CD4-positive, alpha-beta T cell (primary cell): Measurements from ENCODE around the gene ZNF263. TPM values are rescaled to one million over a fixed set of nuclear protein-coding genes. Genes with fewer than 3 reads are reported as not detected.

Source experiments
- ATAC-seq: fragments of 200-7000 bp; cut with Tn5 transposase; one replicate; pipeline ENCODE4 v1.10.0; 2022; ENCODE audit warnings: mild to moderate bottlenecking; ENCODE audit not compliant: poor library complexity
- CTCF ChIA-PET: fragments of 350-600 bp; sonication (Branson Sonifier 250); formaldehyde crosslinking; loops from one replicate; lab custom pipeline; 2021; ENCODE audit warnings: antibody characterized with exemption, inconsistent platforms; lab: Charles Lee
- POLR2A ChIA-PET: fragments of 350-600 bp; sonication (Branson Sonifier 250); formaldehyde crosslinking; loops from one replicate; lab custom pipeline; 2021; ENCODE audit warnings: antibody characterized with exemption, inconsistent platforms; lab: Charles Lee
- DNase-seq, 14 experiments: peaks; one replicate each; pipeline ENCODE4 v3.0.0-alpha.2; 2013 to 2020; ENCODE audit warnings: mixed read lengths in 2 of 14
- H3K27ac ChIP-seq, 2 donors: one replicate each; pipeline versions ENCODE4 v1.5.1 to v1.7.0; 2013; ENCODE audit warnings: low read length in 2 of 2, low read depth in 1 of 2, mild to moderate bottlenecking in 1 of 2
- H3K27me3 ChIP-seq, 2 experiments: 1 replicate in 1 of 2; 2 replicates in 1 of 2; pipeline versions ENCODE4 v1.6.1 to v1.7.0; 2013; ENCODE audit warnings: low read length in 2 of 2, control low read depth in 1 of 2, mild to moderate bottlenecking in 1 of 2, moderate library complexity in 1 of 2; ENCODE audit not compliant: insufficient read depth in 2 of 2, control insufficient read depth in 1 of 2
- H3K36me3 ChIP-seq: one replicate; pipeline ENCODE4 v1.6.1; 2013; ENCODE audit warnings: low read length, control low read depth; ENCODE audit not compliant: insufficient read depth
- H3K4me1 ChIP-seq: one replicate; pipeline ENCODE4 v1.6.1; 2013; ENCODE audit warnings: low read length, control low read depth; ENCODE audit not compliant: insufficient read depth
- H3K4me3 ChIP-seq: one replicate; pipeline ENCODE4 v1.5.1; 2013; ENCODE audit warnings: mild to moderate bottlenecking, low read length, moderate library complexity
- H3K9me3 ChIP-seq, 2 experiments: 1 replicate in 1 of 2; 2 replicates in 1 of 2; pipeline versions ENCODE4 v1.6.1 to v1.7.0; 2013; ENCODE audit warnings: low read length in 2 of 2, mild to moderate bottlenecking in 2 of 2, control low read depth in 1 of 2, moderate library complexity in 1 of 2; ENCODE audit not compliant: control insufficient read depth in 1 of 2, insufficient read depth in 1 of 2
- H3K27ac Mint-ChIP-seq: one replicate; pipeline ENCODE4 v1.8.0; 2020; ENCODE audit warnings: mixed read lengths
- H3K27me3 Mint-ChIP-seq: one replicate; pipeline ENCODE4 v1.8.0; 2021; ENCODE audit warnings: mixed read lengths
- H3K36me3 Mint-ChIP-seq: one replicate; pipeline ENCODE4 v1.8.0; 2021; ENCODE audit warnings: low read depth, mixed read lengths
- H3K4me1 Mint-ChIP-seq: one replicate; pipeline ENCODE4 v1.8.0; 2021; ENCODE audit warnings: low read depth, mixed read lengths
- H3K4me3 Mint-ChIP-seq: one replicate; pipeline ENCODE4 v1.8.0; 2020; ENCODE audit warnings: mild to moderate bottlenecking, mixed read lengths
- H3K9me3 Mint-ChIP-seq: one replicate; pipeline ENCODE4 v1.8.0; 2020; ENCODE audit warnings: mixed read lengths
- CTCF ChIP-seq: fragments of 200-600 bp; IDR thresholded peaks from one replicate; pipeline ENCODE4 v1.8.0; 2022; ENCODE audit warnings: antibody characterized with exemption, mild to moderate bottlenecking
- intact Hi-C, 2 experiments: fragments of 100-400 bp; cut with DNase I in 1 of 2; cut with micrococcal nuclease in 1 of 2; formaldehyde crosslinking; loops; one replicate each; pipeline versions ENCODE4 v1.15.1 to v1.9.0; 2023 to 2025; cut with DNase I, micrococcal nuclease
- total RNA-seq, 174 experiments: library from RNA in 2 of 174; stranded (reverse) in 2 of 174; gene quantifications; one replicate each; pipeline ENCODE4 v1.2.3 and lab custom pipeline; 2021 to 2026

The ZNF263 gene
- total RNA-seq, 2 experiments from 2014 or later = 35.3 to 39.4 TPM

GRCh38 chr16:3243882-3244281 lies 39.4 kb upstream of the ZNF263 start:
- H3K9me3 ChIP-seq = no peaks in the 10 kb centered on the region
- no peak overlapping the region for H3K4me3 Mint-ChIP-seq
- H3K4me1 Mint-ChIP-seq = no peaks in the 10 kb centered on the region
- intact Hi-C loops = loop anchor here in 1 of 2 experiments (2.0 kb wide), 1 partner anchor 13 kb away; the partner anchor contains the start of gene MEFV
- no peak for TF ChIP-seq CTCF
- no peak for DNase-seq
- H3K27me3 ChIP-seq = no peaks in the 10 kb centered on the region
- H3K27ac ChIP-seq = no peak overlapping the region
- CTCF ChIA-PET = no interaction called here
- POLR2A ChIA-PET = no interaction called here
- peaks cover 13% of the 10 kb centered on the region for H3K27me3 Mint-ChIP-seq
- no peaks in the 10 kb centered on the region for H3K36me3 Mint-ChIP-seq
- H3K36me3 ChIP-seq = no peaks in the 10 kb centered on the region
- H3K4me3 ChIP-seq = no peak overlapping the region
- peaks cover 7% of the 10 kb centered on the region for H3K4me1 ChIP-seq
- no peak for ATAC-seq
- no peak overlapping the region for H3K27ac Mint-ChIP-seq
- no peaks in the 10 kb centered on the region for H3K9me3 Mint-ChIP-seq

- ChIA-PET CTCF (no interaction called here), POLR2A (no interaction called here)
- H3K36me3 Mint-ChIP-seq = no peaks in the 10 kb centered on the region
- H3K27ac Mint-ChIP-seq = no peak overlapping the region
- no peak for TF ChIP-seq CTCF
- no peaks in the 10 kb centered on the region for H3K9me3 ChIP-seq
- no peaks in the 10 kb centered on the region for H3K27me3 ChIP-seq
- H3K9me3 Mint-ChIP-seq = no peaks in the 10 kb centered on the region
- intact Hi-C loops = no loop called here
- H3K4me1 ChIP-seq = peaks cover 7% of the 10 kb centered on the region
- no peak for DNase-seq
- peaks cover 7% of the 10 kb centered on the region for H3K27me3 Mint-ChIP-seq
- H3K27ac ChIP-seq = no peak overlapping the region
- H3K4me3 Mint-ChIP-seq = no peak overlapping the region
- no peaks in the 10 kb centered on the region for H3K36me3 ChIP-seq
- H3K4me3 ChIP-seq = no peak overlapping the region
- H3K4me1 Mint-ChIP-seq = no peaks in the 10 kb centered on the region
- ATAC-seq = no peak
Observed at GRCh38 chr16:3246002-3246401, 37.3 kb upstream of the ZNF263 start.

- no peak overlapping the region for H3K27ac ChIP-seq
- peaks cover 7% of the 10 kb centered on the region for H3K27me3 Mint-ChIP-seq
- no peaks in the 10 kb centered on the region for H3K27me3 ChIP-seq
- no peaks in the 10 kb centered on the region for H3K9me3 ChIP-seq
- intact Hi-C loops = no loop called here
- ATAC-seq (no peak), DNase-seq (no peak)
- H3K4me3 Mint-ChIP-seq = no peak overlapping the region
- H3K27ac Mint-ChIP-seq = no peak overlapping the region
- H3K4me3 ChIP-seq = no peak overlapping the region
- H3K4me1 Mint-ChIP-seq = no peaks in the 10 kb centered on the region
- CTCF ChIA-PET = no interaction called here
- POLR2A ChIA-PET = no interaction called here
- no peaks in the 10 kb centered on the region for H3K9me3 Mint-ChIP-seq
- TF ChIP-seq CTCF = no peak
- peaks cover 7% of the 10 kb centered on the region for H3K4me1 ChIP-seq
- no peaks in the 10 kb centered on the region for H3K36me3 Mint-ChIP-seq
- no peaks in the 10 kb centered on the region for H3K36me3 ChIP-seq
Observed at GRCh38 chr16:3246876-3247275, 36.4 kb upstream of the ZNF263 start.
